Sigmoid colon (tissue), 7 donors: ENCODE data around the gene PLCE1. TPM values are rescaled to one million over a fixed set of nuclear protein-coding genes. Genes with fewer than 3 reads are reported as not detected.
A peak's percentile ranks its signal among the peaks of the same experiment; 100 is the strongest.

Source experiments
- DNase-seq: peaks from one replicate; pipeline ENCODE4 v3.0.0-alpha.2; 2019
- H3K27ac ChIP-seq, 4 donors: fragments of 200-600 bp; sonication (generic); one replicate each; pipeline ENCODE4 v1.5.1; 2016 to 2019; ENCODE audit warnings: mild to moderate bottlenecking in 1 of 4
- H3K27me3 ChIP-seq, 3 donors: fragments of 200-600 bp; sonication (generic); one replicate each; pipeline ENCODE4 v1.5.1; 2019; ENCODE audit warnings: mild to moderate bottlenecking in 1 of 3
- H3K36me3 ChIP-seq, 4 donors: fragments of 200-600 bp; sonication (generic); one replicate each; pipeline ENCODE4 v1.5.1; 2016 to 2019
- H3K4me1 ChIP-seq, 4 donors: fragments of 200-600 bp; sonication (generic); one replicate each; pipeline ENCODE4 v1.5.1; 2017 to 2019
- H3K4me3 ChIP-seq, 4 donors: fragments of 200-600 bp; sonication (generic); one replicate each; pipeline ENCODE4 v1.5.1; 2017 to 2019; ENCODE audit warnings: mild to moderate bottlenecking in 2 of 4, moderate library complexity in 1 of 4
- H3K9me3 ChIP-seq, 4 donors: fragments of 200-600 bp in 3 of 4; sonication (generic) in 3 of 4; one replicate each; pipeline versions ENCODE4 v1.5.1 to v1.6.1; 2013 to 2019
- EP300 ChIP-seq, 4 donors: sonication (generic); formaldehyde crosslinking; IDR thresholded peaks; one replicate each; pipeline ENCODE4 v1.6.1; 2017; ENCODE audit warnings: antibody characterized with exemption in 4 of 4
- POLR2A ChIP-seq, 2 donors: fragments of 450-650 bp; IDR thresholded peaks; one replicate each; pipeline ENCODE4 v1.6.1; 2016; ENCODE audit warnings: antibody characterized with exemption in 2 of 2, mild to moderate bottlenecking in 2 of 2, moderate library complexity in 2 of 2
- POLR2AphosphoS5 ChIP-seq, 4 donors: sonication (generic); formaldehyde crosslinking; IDR thresholded peaks; one replicate each; pipeline ENCODE4 v1.6.1; 2017; ENCODE audit warnings: antibody characterized with exemption in 4 of 4
- WGBS, 2 donors: extraction: QIAGEN DNeasy Blood & Tissue Kit; methylation state at CpG; one replicate each; pipeline ENCODE4 v1.1.7; 2013; 5-methylcytosine and 5-hydroxymethylcytosine counted together
- intact Hi-C: fragments of 100-400 bp; cut with DNase I; formaldehyde crosslinking; loops from one replicate; pipeline ENCODE4 v1.15.1; 2023
- polyA plus RNA-seq, 3 donors: library from polyadenylated mRNA; stranded (reverse); fragments of 200-250 nt; gene quantifications; one replicate each; pipeline ENCODE4 v1.2.3, GENCODE V29; 2013
- total RNA-seq, 4 donors: library from RNA; depleted of rRNA; stranded (reverse); fragments of >200 nt; gene quantifications; one replicate each; pipeline ENCODE4 v1.1.0, GENCODE V29; 2016
- TF ChIP-seq, protein P1 (sequence below), 4 experiments: fragments of 450-650 bp in 3 of 4; fragments of 200-600 bp in 1 of 4; IDR thresholded peaks; one replicate each; pipeline ENCODE4 v1.5.1; 2016 to 2019; ENCODE audit warnings: antibody characterized with exemption in 4 of 4, mild to moderate bottlenecking in 3 of 4, moderate library complexity in 2 of 4
- donor health status: healthy with polysubstance abuse.
- donor health status: Bipolar disorder and iron deficiency.
- donor health status: healthy.

PLCE1 gene
- total and polyA plus RNA-seq, 7 donors = 6.0 to 12.4 (median 8.1) TPM

DNA sequence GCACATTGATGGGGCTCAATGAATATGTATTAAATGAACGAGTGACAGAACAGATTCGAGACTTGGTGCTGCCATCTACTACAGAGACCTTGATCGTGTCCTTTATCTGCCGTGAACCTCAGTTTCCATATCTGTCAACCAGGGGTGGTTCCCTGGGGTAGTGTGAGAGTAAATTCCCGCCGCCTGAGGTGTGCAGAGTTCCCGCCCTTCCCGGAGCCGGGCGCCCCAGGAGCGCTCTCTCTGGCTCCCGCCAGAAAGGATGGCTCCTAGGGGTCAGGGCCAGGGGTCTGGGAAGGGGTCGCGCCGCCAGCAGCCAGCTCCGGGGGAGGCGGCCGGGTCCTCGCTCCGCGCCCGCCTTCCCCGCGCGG lies 333 bp upstream of the PLCE1 start:
- TF ChIP-seq, protein P1, sequence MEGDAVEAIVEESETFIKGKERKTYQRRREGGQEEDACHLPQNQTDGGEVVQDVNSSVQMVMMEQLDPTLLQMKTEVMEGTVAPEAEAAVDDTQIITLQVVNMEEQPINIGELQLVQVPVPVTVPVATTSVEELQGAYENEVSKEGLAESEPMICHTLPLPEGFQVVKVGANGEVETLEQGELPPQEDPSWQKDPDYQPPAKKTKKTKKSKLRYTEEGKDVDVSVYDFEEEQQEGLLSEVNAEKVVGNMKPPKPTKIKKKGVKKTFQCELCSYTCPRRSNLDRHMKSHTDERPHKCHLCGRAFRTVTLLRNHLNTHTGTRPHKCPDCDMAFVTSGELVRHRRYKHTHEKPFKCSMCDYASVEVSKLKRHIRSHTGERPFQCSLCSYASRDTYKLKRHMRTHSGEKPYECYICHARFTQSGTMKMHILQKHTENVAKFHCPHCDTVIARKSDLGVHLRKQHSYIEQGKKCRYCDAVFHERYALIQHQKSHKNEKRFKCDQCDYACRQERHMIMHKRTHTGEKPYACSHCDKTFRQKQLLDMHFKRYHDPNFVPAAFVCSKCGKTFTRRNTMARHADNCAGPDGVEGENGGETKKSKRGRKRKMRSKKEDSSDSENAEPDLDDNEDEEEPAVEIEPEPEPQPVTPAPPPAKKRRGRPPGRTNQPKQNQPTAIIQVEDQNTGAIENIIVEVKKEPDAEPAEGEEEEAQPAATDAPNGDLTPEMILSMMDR (IDR thresholded peaks at IDR 0.05) = no peak
- TF ChIP-seq POLR2AphosphoS5 (IDR thresholded peaks at IDR 0.05) (no peak), EP300 (IDR thresholded peaks at IDR 0.05) (no peak), POLR2A (IDR thresholded peaks at IDR 0.05) (no peak)
- Histone ChIP-seq H3K4me1 (peaks cover 0 to 43% (median 18%) of the 10 kb centered on the region in 4 donors), H3K4me3 (peak overlapping the region; percentile 46 to 84 (median 66)), H3K27ac (peak overlapping the region; percentile 71 to 76 (median 73)), H3K36me3 (no peaks in the 10 kb centered on the region), H3K9me3 (no peaks in the 10 kb centered on the region), H3K27me3 (no peaks in the 10 kb centered on the region)
- no peak for DNase-seq
- intact Hi-C loops = no loop called here
- 2 to 5% methylated on average over 25 of the region's 25 CpGs for WGBS, 2 donors

DNA sequence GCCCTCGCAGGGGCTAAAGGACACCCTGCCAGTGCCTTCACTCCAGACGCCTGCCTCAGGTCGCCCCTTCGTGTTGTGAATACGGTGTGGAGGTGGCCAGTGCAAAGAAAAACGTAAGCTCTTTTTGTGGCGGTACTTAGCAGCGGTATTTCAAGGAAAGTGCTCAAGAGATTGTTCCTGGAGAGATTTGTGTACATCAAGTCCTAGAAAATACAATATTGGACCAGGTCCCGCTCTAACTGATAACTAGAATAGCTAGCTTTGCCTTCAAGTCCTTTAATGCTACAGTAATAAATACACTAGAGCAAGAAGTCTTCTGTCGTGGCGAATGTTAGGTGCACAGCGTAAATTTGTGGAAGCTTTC lies 689 bp downstream of the PLCE1 start:
- DNase-seq = no peak
- TF ChIP-seq, protein P1 (IDR thresholded peaks at IDR 0.05) = no peak
- TF ChIP-seq POLR2AphosphoS5 (IDR thresholded peaks at IDR 0.05) (no peak), EP300 (IDR thresholded peaks at IDR 0.05) (no peak), POLR2A (IDR thresholded peaks at IDR 0.05) (no peak)
- WGBS, 2 donors = 6 to 18% methylated on average over 12 of the region's 12 CpGs
- peak overlapping the region; percentile 71 to 76 (median 73) for H3K27ac ChIP-seq
- no peaks in the 10 kb centered on the region for H3K27me3 ChIP-seq
- intact Hi-C loops = no loop called here
- no peaks in the 10 kb centered on the region for H3K36me3 ChIP-seq
- peak overlapping the region; percentile 46 to 84 (median 66) for H3K4me3 ChIP-seq
- H3K9me3 ChIP-seq = no peaks in the 10 kb centered on the region
- H3K4me1 ChIP-seq = peaks cover 0 to 52% (median 23%) of the 10 kb centered on the region in 4 donors

DNA sequence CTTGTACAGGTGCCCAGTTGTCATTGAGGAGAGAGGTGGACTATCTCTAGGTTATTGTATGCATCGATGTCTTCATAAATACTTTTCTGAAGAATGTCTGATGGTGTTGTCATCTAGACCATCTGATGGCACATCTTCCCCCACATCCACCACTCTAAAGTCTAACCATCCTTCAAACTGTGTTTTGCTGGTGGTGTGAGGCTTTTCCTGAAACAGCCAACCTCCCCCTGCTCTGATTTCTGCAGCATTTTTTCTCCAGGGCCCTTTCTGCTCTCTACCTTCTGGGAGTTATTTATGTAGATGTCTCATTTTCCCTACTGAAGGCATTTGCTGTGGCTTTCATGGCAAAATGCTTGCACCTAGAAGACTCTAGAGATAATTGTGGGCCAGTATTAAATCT lies 1.5 kb downstream of the PLCE1 start:
- intact Hi-C loops = loop anchor here (5.0 kb wide), 1 partner anchor 82 kb away; no protein-coding TSS in a partner anchor
- DNase-seq = no peak
- no peak overlapping the region for H3K27ac ChIP-seq
- no peaks in the 10 kb centered on the region for H3K27me3 ChIP-seq
- peak overlapping the region; percentile 46 to 84 (median 66) for H3K4me3 ChIP-seq
- WGBS, 2 donors = 13 to 84% methylated on average over 1 of the region's 1 CpG
- no peak for TF ChIP-seq POLR2AphosphoS5 (IDR thresholded peaks at IDR 0.05)
- TF ChIP-seq, protein P1 (IDR thresholded peaks at IDR 0.05) = no peak
- TF ChIP-seq POLR2A (IDR thresholded peaks at IDR 0.05) = no peak
- TF ChIP-seq EP300 (IDR thresholded peaks at IDR 0.05) = no peak
- peaks cover 0 to 60% (median 30%) of the 10 kb centered on the region in 4 donors for H3K4me1 ChIP-seq
- H3K9me3 ChIP-seq = no peaks in the 10 kb centered on the region
- no peaks in the 10 kb centered on the region for H3K36me3 ChIP-seq

DNA sequence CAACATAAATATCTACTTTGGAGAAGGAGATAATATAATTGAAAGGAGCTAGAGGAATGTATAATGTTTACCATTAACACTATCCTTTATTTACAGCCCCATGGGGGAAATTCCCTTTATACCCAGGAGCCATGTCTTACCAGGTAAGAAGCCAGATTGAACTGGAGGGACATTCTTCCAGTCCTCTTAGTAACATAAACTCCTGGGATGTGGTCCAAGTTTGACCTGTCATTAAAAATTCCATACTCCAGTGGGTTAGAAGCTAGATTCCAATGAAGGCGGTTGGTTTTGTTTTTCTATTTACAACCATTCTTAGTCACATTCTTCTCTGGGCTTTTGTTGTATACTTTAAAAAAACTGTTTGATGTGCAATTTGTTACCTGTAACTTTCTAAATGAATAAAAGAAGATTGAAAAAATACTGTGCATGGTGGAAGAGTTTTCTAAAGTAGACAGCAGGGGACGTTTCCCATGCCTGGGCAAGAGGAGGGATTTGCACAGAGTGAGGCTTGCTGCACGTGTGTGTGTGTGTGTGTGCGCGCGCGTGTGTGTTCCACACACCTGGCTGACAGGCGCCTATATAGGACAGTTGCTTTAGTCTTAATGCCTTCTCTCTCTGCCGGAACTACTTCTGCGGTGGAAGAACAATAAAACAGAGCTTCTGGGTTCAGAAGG lies 2.0 kb downstream of the PLCE1 start:
- 24 to 71% methylated on average over 10 of the region's 10 CpGs for WGBS, 2 donors
- Histone ChIP-seq H3K27ac (no peak overlapping the region), H3K4me1 (peaks cover 0 to 65% (median 32%) of the 10 kb centered on the region in 4 donors), H3K36me3 (no peaks in the 10 kb centered on the region), H3K27me3 (no peaks in the 10 kb centered on the region), H3K4me3 (peak overlapping the region in 2 of 4 donors; percentile 65 to 84), H3K9me3 (no peaks in the 10 kb centered on the region)
- intact Hi-C loops = loop anchor here (5.0 kb wide), 1 partner anchor 82 kb away; no protein-coding TSS in a partner anchor
- no peak for TF ChIP-seq EP300 (IDR thresholded peaks at IDR 0.05)
- TF ChIP-seq POLR2AphosphoS5 (IDR thresholded peaks at IDR 0.05) = no peak
- TF ChIP-seq, protein P1 (IDR thresholded peaks at IDR 0.05) = no peak
- TF ChIP-seq POLR2A (IDR thresholded peaks at IDR 0.05) = no peak
- DNase-seq = no peak
